LNCAP (cell line): ENCODE data around the gene KIAA1328.

Source experiments
- CTCF ChIP-seq: fragments of 450-650 bp; IDR thresholded peaks from 2 replicates; pipeline ENCODE4 v1.5.1; 2017; ENCODE audit warnings: mild to moderate bottlenecking

The KIAA1328 gene

GRCh38 chr18:36889742-36890141, 60.8 kb downstream of the KIAA1328 start:
- no peak for TF ChIP-seq CTCF

- TF ChIP-seq CTCF: no peak
Measured at GRCh38 chr18:36890598-36890997, 61.7 kb downstream of the KIAA1328 start.

GRCh38 chr18:36893227-36893626, 64.3 kb downstream of the KIAA1328 start:
- TF ChIP-seq CTCF: no peak

- no peak for TF ChIP-seq CTCF
Measured at GRCh38 chr18:36895606-36896005, 66.7 kb downstream of the KIAA1328 start.

- no peak for TF ChIP-seq CTCF
Measured at GRCh38 chr18:36897253-36897652, 68.3 kb downstream of the KIAA1328 start.

GRCh38 chr18:36899289-36899688, 70.4 kb downstream of the KIAA1328 start:
- peak; percentile 67 for TF ChIP-seq CTCF

- no peak for TF ChIP-seq CTCF
Measured at GRCh38 chr18:36900466-36900865, 71.5 kb downstream of the KIAA1328 start.

GRCh38 chr18:36901277-36901701, 72.4 kb downstream of the KIAA1328 start:
- TF ChIP-seq CTCF: no peak
